ENCODE data around the gene ATP5PB. TPM values are rescaled to one million over a fixed set of nuclear protein-coding genes. Genes with fewer than 3 reads are reported as not detected.

Gene ATP5PB
- total RNA-seq = 368 TPM
- polyA plus RNA-seq (ENCODE audit: insufficient read depth in 1 of 8, insufficient read length in 8 of 8, low replicate concordance in 1 of 8) = 100 to 1,000 TPM; 274 to 318 (median 288) TPM
- long read RNA-seq, donor 1, transcript ATP5PB-202 (7 exons, 3,156 nt) = major isoform, 45 of 45 reads
- long read RNA-seq, donor 1, partial matches to known transcripts = 0 of 45 reads
- long read RNA-seq, donor 1, other reads (novel, unspliced or antisense) = 0 of 45 reads
- long read RNA-seq, donor 2, transcript ATP5PB-202 (7 exons, 3,156 nt) = major isoform, 15 of 21 reads
- long read RNA-seq, donor 2, partial matches to known transcripts = 6 of 21 reads
- long read RNA-seq, donor 2, other reads (novel, unspliced or antisense) = 0 of 21 reads
- long read RNA-seq, donor 3, transcript ATP5PB-202 (7 exons, 3,156 nt) = major isoform, 92 of 109 reads
- long read RNA-seq, donor 3, partial matches to known transcripts = 12 of 109 reads
- long read RNA-seq, donor 3, other reads (novel, unspliced or antisense) = 5 of 109 reads
- long read RNA-seq, donor 4, transcript ATP5PB-202 (7 exons, 3,156 nt) = major isoform, 83 of 95 reads
- long read RNA-seq, donor 4, partial matches to known transcripts = 5 of 95 reads
- long read RNA-seq, donor 4, other reads (novel, unspliced or antisense) = 6 of 95 reads
- long read RNA-seq, donor 5, transcript ATP5PB-202 (7 exons, 3,156 nt) = major isoform, 196 of 238 reads
- long read RNA-seq, donor 5, transcript ATP5PB-201 (6 exons, 1,040 nt) = minor isoform, 8 of 238 reads
- long read RNA-seq, donor 5, partial matches to known transcripts = 24 of 238 reads
- long read RNA-seq, donor 5, other reads (novel, unspliced or antisense) = 10 of 238 reads
- long read RNA-seq, donor 6, transcript ATP5PB-202 (7 exons, 3,156 nt) = major isoform, 210 of 283 reads
- long read RNA-seq, donor 6, transcript ATP5PB-201 (6 exons, 1,040 nt) = minor isoform, 5 of 283 reads
- long read RNA-seq, donor 6, partial matches to known transcripts = 63 of 283 reads
- long read RNA-seq, donor 6, other reads (novel, unspliced or antisense) = 5 of 283 reads
- long read RNA-seq, donor 7, transcript ATP5PB-202 (7 exons, 3,156 nt) = major isoform, 146 of 176 reads
- long read RNA-seq, donor 7, transcript ATP5PB-201 (6 exons, 1,040 nt) = minor isoform, 6 of 176 reads
- long read RNA-seq, donor 7, partial matches to known transcripts = 24 of 176 reads
- long read RNA-seq, donor 7, other reads (novel, unspliced or antisense) = 0 of 176 reads
- long read RNA-seq, donor 8, transcript ATP5PB-202 (7 exons, 3,156 nt) = major isoform, 100 of 128 reads
- long read RNA-seq, donor 8, partial matches to known transcripts = 20 of 128 reads
- long read RNA-seq, donor 8, other reads (novel, unspliced or antisense) = 5 of 128 reads
- long read RNA-seq, donor 9, transcript ATP5PB-202 (7 exons, 3,156 nt) = major isoform, 78 of 92 reads
- long read RNA-seq, donor 9, partial matches to known transcripts = 14 of 92 reads
- long read RNA-seq, donor 9, other reads (novel, unspliced or antisense) = 0 of 92 reads
- long read RNA-seq, donor 10, transcript ATP5PB-202 (7 exons, 3,156 nt) = major isoform, 129 of 175 reads
- long read RNA-seq, donor 10, partial matches to known transcripts = 42 of 175 reads
- long read RNA-seq, donor 10, other reads (novel, unspliced or antisense) = 0 of 175 reads
- long read RNA-seq, donor 11, transcript ATP5PB-202 (7 exons, 3,156 nt) = major isoform, 92 of 111 reads
- long read RNA-seq, donor 11, partial matches to known transcripts = 16 of 111 reads
- long read RNA-seq, donor 11, other reads (novel, unspliced or antisense) = 0 of 111 reads

GRCh38 chr1:111448918-111449702 is at the start of gene ATP5PB, which contains the start of gene WDR77:
TSS of gene ATP5PB (plus strand) at chr1:111449464. CDS start at chr1:111449542, 78 bp downstream.
TSS of gene WDR77 (minus strand) at chr1:111449256. CDS start at chr1:111449169, 87 bp downstream.
- peak within 1 kb of the TSS; percentile 94 for H3K4me3 ChIP-seq (ENCODE audit: low read length)
- WGBS (ENCODE audit: insufficient coverage) = 0% methylated on average over 37 of the region's 54 CpGs
- no peaks in the 10 kb centered on the region for H3K9me3 ChIP-seq (replicated peaks; ENCODE audit: control insufficient read depth, low read depth, low read length)
- no peaks in the 10 kb centered on the region for H3K27me3 ChIP-seq (ENCODE audit: control insufficient read depth, insufficient read depth, low read length)
- peak within 1 kb of the TSS; percentile 92 for H3K27ac ChIP-seq (ENCODE audit: low read length)
- peaks cover 10% of the 10 kb centered on the region for H3K4me1 ChIP-seq (ENCODE audit: control insufficient read depth, insufficient read depth, low read length)
- DNase-seq = peak; percentile 100
- peaks cover 29% of the 10 kb centered on the region for H3K36me3 ChIP-seq (ENCODE audit: control insufficient read depth, insufficient read depth, low read length)

GRCh38 chr1:111399792-111400610 is 49.3 kb upstream of the ATP5PB start:
- Histone ChIP-seq H3K4me1 (ENCODE audit: control insufficient read depth, insufficient read depth, low read length) (no peaks in the 10 kb centered on the region), H3K27me3 (ENCODE audit: control insufficient read depth, insufficient read depth, low read length) (no peaks in the 10 kb centered on the region), H3K9me3 (replicated peaks; ENCODE audit: control insufficient read depth, low read depth, low read length) (no peaks in the 10 kb centered on the region), H3K4me3 (ENCODE audit: low read length) (no peak overlapping the region), H3K27ac (ENCODE audit: low read length) (no peak overlapping the region), H3K36me3 (ENCODE audit: control insufficient read depth, insufficient read depth, low read length) (no peaks in the 10 kb centered on the region)
- DNase-seq = peak; percentile 58
- WGBS (ENCODE audit: insufficient coverage) = 23% methylated on average over 4 of the region's 9 CpGs

GRCh38 chr1:111402083-111402482 is 47.2 kb upstream of the ATP5PB start:
- no peak overlapping the region for H3K4me3 ChIP-seq (ENCODE audit: low read length)
- peaks cover 2% of the 10 kb centered on the region for H3K4me1 ChIP-seq (ENCODE audit: control insufficient read depth, insufficient read depth, low read length)
- no peak overlapping the region for H3K27ac ChIP-seq (ENCODE audit: low read length)
- no peak for DNase-seq
- H3K27me3 ChIP-seq (ENCODE audit: control insufficient read depth, insufficient read depth, low read length) = no peaks in the 10 kb centered on the region
- H3K36me3 ChIP-seq (ENCODE audit: control insufficient read depth, insufficient read depth, low read length) = no peaks in the 10 kb centered on the region
- 100% methylated on average over 1 of the region's 5 CpGs for WGBS (ENCODE audit: insufficient coverage)
- no peaks in the 10 kb centered on the region for H3K9me3 ChIP-seq (replicated peaks; ENCODE audit: control insufficient read depth, low read depth, low read length)

- Histone ChIP-seq H3K4me3 (ENCODE audit: low read length) (no peak overlapping the region), H3K9me3 (replicated peaks; ENCODE audit: control insufficient read depth, low read depth, low read length) (no peaks in the 10 kb centered on the region), H3K36me3 (ENCODE audit: control insufficient read depth, insufficient read depth, low read length) (no peaks in the 10 kb centered on the region), H3K27ac (ENCODE audit: low read length) (no peak overlapping the region), H3K27me3 (ENCODE audit: control insufficient read depth, insufficient read depth, low read length) (no peaks in the 10 kb centered on the region), H3K4me1 (ENCODE audit: control insufficient read depth, insufficient read depth, low read length) (peaks cover 2% of the 10 kb centered on the region)
- DNase-seq = no peak
- WGBS (ENCODE audit: insufficient coverage) = 92% methylated on average over 2 of the region's 4 CpGs
Measured at GRCh38 chr1:111404588-111404987, 44.7 kb upstream of the ATP5PB start.

- Histone ChIP-seq H3K27ac (ENCODE audit: low read length) (no peak overlapping the region), H3K9me3 (replicated peaks; ENCODE audit: control insufficient read depth, low read depth, low read length) (no peaks in the 10 kb centered on the region), H3K4me1 (ENCODE audit: control insufficient read depth, insufficient read depth, low read length) (peaks cover 2% of the 10 kb centered on the region), H3K4me3 (ENCODE audit: low read length) (no peak overlapping the region), H3K27me3 (ENCODE audit: control insufficient read depth, insufficient read depth, low read length) (no peaks in the 10 kb centered on the region), H3K36me3 (ENCODE audit: control insufficient read depth, insufficient read depth, low read length) (no peaks in the 10 kb centered on the region)
- whole genome bisulfite sequencing (ENCODE audit: insufficient coverage) = 17% methylated on average over 1 of the region's 2 CpGs
- peak; percentile 89 for DNase-seq
Measured at GRCh38 chr1:111406321-111406768, 42.9 kb upstream of the ATP5PB start.

- Histone ChIP-seq H3K27me3 (ENCODE audit: control insufficient read depth, insufficient read depth, low read length) (no peaks in the 10 kb centered on the region), H3K4me3 (ENCODE audit: low read length) (no peak overlapping the region), H3K36me3 (ENCODE audit: control insufficient read depth, insufficient read depth, low read length) (no peaks in the 10 kb centered on the region), H3K27ac (ENCODE audit: low read length) (no peak overlapping the region), H3K4me1 (ENCODE audit: control insufficient read depth, insufficient read depth, low read length) (peaks cover 2% of the 10 kb centered on the region), H3K9me3 (replicated peaks; ENCODE audit: control insufficient read depth, low read depth, low read length) (no peaks in the 10 kb centered on the region)
- DNase-seq = no peak
- WGBS (ENCODE audit: insufficient coverage) = 61% methylated on average over 6 of the region's 6 CpGs
Measured at GRCh38 chr1:111407301-111407700, 42.0 kb upstream of the ATP5PB start.

- Histone ChIP-seq H3K4me3 (ENCODE audit: low read length) (no peak overlapping the region), H3K27ac (ENCODE audit: low read length) (no peak overlapping the region), H3K27me3 (ENCODE audit: control insufficient read depth, insufficient read depth, low read length) (no peaks in the 10 kb centered on the region), H3K9me3 (replicated peaks; ENCODE audit: control insufficient read depth, low read depth, low read length) (no peaks in the 10 kb centered on the region), H3K36me3 (ENCODE audit: control insufficient read depth, insufficient read depth, low read length) (no peaks in the 10 kb centered on the region), H3K4me1 (ENCODE audit: control insufficient read depth, insufficient read depth, low read length) (no peaks in the 10 kb centered on the region)
- no CpG with 5 or more reads among the region's 2 CpGs for WGBS (ENCODE audit: insufficient coverage)
- DNase-seq = no peak
Measured at GRCh38 chr1:111412839-111413238, 36.4 kb upstream of the ATP5PB start.

- no peak for DNase-seq
- no peaks in the 10 kb centered on the region for H3K36me3 ChIP-seq (ENCODE audit: control insufficient read depth, insufficient read depth, low read length)
- H3K9me3 ChIP-seq (replicated peaks; ENCODE audit: control insufficient read depth, low read depth, low read length) = no peaks in the 10 kb centered on the region
- no peak overlapping the region for H3K27ac ChIP-seq (ENCODE audit: low read length)
- H3K4me1 ChIP-seq (ENCODE audit: control insufficient read depth, insufficient read depth, low read length) = no peaks in the 10 kb centered on the region
- no peak overlapping the region for H3K4me3 ChIP-seq (ENCODE audit: low read length)
- H3K27me3 ChIP-seq (ENCODE audit: control insufficient read depth, insufficient read depth, low read length) = no peaks in the 10 kb centered on the region
- 57% methylated on average over 1 of the region's 2 CpGs for WGBS (ENCODE audit: insufficient coverage)
Measured at GRCh38 chr1:111414756-111415155, 34.5 kb upstream of the ATP5PB start.

Data from muscle of leg (tissue), 16 donors.